HepG2 (cell line): Measurements from ENCODE around the gene TSEN34. TPM values are rescaled to one million over a fixed set of nuclear protein-coding genes. Genes with fewer than 3 reads are reported as not detected.
A peak's percentile ranks its signal among the peaks of the same experiment; 100 is the strongest.

Experiments
- ATAC-seq: fragments of 200-7000 bp; cut with Tn5 transposase; 3 replicates; pipeline ENCODE4 v1.9.1; 2020; ENCODE audit warnings: mild to moderate bottlenecking, moderate library complexity
- BruUV-seq: library from RNA; stranded (reverse); fragments of 400-500 nt; replicated peaks from 2 replicates; lab custom pipeline; 2021; lab: Mats Ljungman, UMichigan
- CTCF ChIA-PET: fragments of 300-600 bp; formaldehyde crosslinking; extraction: SDS; loops from one replicate; lab custom pipeline; 2021; ENCODE audit warnings: low total read pairs, inconsistent platforms, low intra/inter-chr PET ratio; lab: Yijun Ruan, JAX
- POLR2A ChIA-PET: fragments of 350-600 bp; sonication (Branson Sonifier 250); formaldehyde crosslinking; loops from one replicate; lab custom pipeline; 2020; ENCODE audit warnings: antibody characterized with exemption, inconsistent platforms; lab: Yijun Ruan, JAX
- DNase-seq: peaks from one replicate; pipeline ENCODE4 v3.0.0-alpha.2; 2015; ENCODE audit warnings: low spot score
- FAIRE-seq: peaks from 3 replicates; lab custom pipeline; 2011; peaks lifted over from hg19 to GRCh38; lab: Jason Lieb, UNC
- H2AFZ ChIP-seq: one replicate; pipeline ENCODE4 v1.6.1; 2011; ENCODE audit warnings: low read length, inconsistent platforms
- H3K27ac ChIP-seq: fragments of 300-600 bp; 3 replicates; pipeline ENCODE4 v1.8.0; 2011; ENCODE audit warnings: mixed run types, mild to moderate bottlenecking, mixed read lengths, low read length, inconsistent platforms; ENCODE audit not compliant: insufficient read depth; ENCODE audit errors: extremely low read length
- H3K27me3 ChIP-seq, 2 experiments: fragments of 200-600 bp in 1 of 2; 2 replicates in 1 of 2; 3 replicates in 1 of 2; pipeline versions ENCODE4 v1.6.0 to v1.8.0; 2011; ENCODE audit warnings: low read length in 2 of 2, mild to moderate bottlenecking in 2 of 2, moderate library complexity in 2 of 2, inconsistent platforms in 1 of 2; ENCODE audit not compliant: insufficient read depth in 2 of 2, control insufficient read depth in 1 of 2
- H3K36me3 ChIP-seq, 2 experiments: fragments of 200-600 bp in 1 of 2; replicated peaks in 1 of 2; 2 replicates in 1 of 2; 3 replicates in 1 of 2; pipeline versions ENCODE4 v1.5.1 to v1.8.0; 2011; ENCODE audit warnings: low read length in 2 of 2, inconsistent platforms in 1 of 2; ENCODE audit not compliant: insufficient read depth in 2 of 2, control insufficient read depth in 1 of 2
- H3K4me1 ChIP-seq: 2 replicates; pipeline ENCODE4 v1.5.1; 2012; ENCODE audit warnings: low read length, inconsistent platforms; ENCODE audit not compliant: insufficient read depth
- H3K4me2 ChIP-seq: 2 replicates; pipeline ENCODE4 v1.6.0; 2011; ENCODE audit warnings: low read depth, low read length, inconsistent platforms
- H3K4me3 ChIP-seq, 3 experiments: fragments of 200-600 bp in 1 of 3; sonication (generic), shearing (Covaris generic) in 1 of 3; replicated peaks in 1 of 3; 2 replicates each; pipeline ENCODE4 v1.5.1; 2011 to 2016; ENCODE audit warnings: low read length in 3 of 3, inconsistent platforms in 2 of 3, low read depth in 2 of 3, mild to moderate bottlenecking in 2 of 3, control low read depth in 1 of 3, mixed read lengths in 1 of 3; ENCODE audit not compliant: insufficient read depth in 1 of 3
- H3K79me2 ChIP-seq: one replicate; pipeline ENCODE4 v1.6.1; 2011; ENCODE audit warnings: low read length, inconsistent platforms; ENCODE audit not compliant: insufficient read depth
- H3K9ac ChIP-seq: 2 replicates; pipeline ENCODE4 v1.6.0; 2011; ENCODE audit warnings: mild to moderate bottlenecking, low read depth, low read length, inconsistent platforms; ENCODE audit not compliant: insufficient read depth
- H3K9me3 ChIP-seq: 2 replicates; pipeline ENCODE4 v1.5.1; 2012; ENCODE audit warnings: mild to moderate bottlenecking, low read length
- H4K20me1 ChIP-seq: 2 replicates; pipeline ENCODE4 v1.6.0; 2011; ENCODE audit warnings: inconsistent platforms, mild to moderate bottlenecking, low read length, moderate library complexity; ENCODE audit not compliant: insufficient read depth
- EP300 ChIP-seq, 3 experiments: sonication (generic) in 1 of 3; formaldehyde crosslinking in 1 of 3; IDR thresholded peaks; 2 replicates each; pipeline versions ENCODE4 v1.5.1 to v1.6.1; 2011 to 2020; ENCODE audit warnings: low read depth in 2 of 3, low read length in 2 of 3, borderline replicate concordance in 1 of 3, improper control_type of control experiment in 1 of 3, mild to moderate bottlenecking in 1 of 3, missing genetic modification reagents in 1 of 3, moderate library complexity in 1 of 3
- MBNL3 ChIP-seq: fragments of 250-450 bp; sonication (Bioruptor Pico); conservative IDR thresholded peaks from 2 replicates; pipeline ENCODE4 v1.8.0; 2022; ENCODE audit warnings: mild to moderate bottlenecking, inconsistent platforms
- NFIB ChIP-seq: sonication (generic); formaldehyde crosslinking; IDR thresholded peaks from 2 replicates; pipeline ENCODE4 v1.9.0; 2021; ENCODE audit warnings: missing genetic modification reagents, mild to moderate bottlenecking, borderline replicate concordance
- SNAPC5 ChIP-seq: sonication (generic); formaldehyde crosslinking; IDR thresholded peaks from 2 replicates; pipeline ENCODE4 v1.8.1; 2023; ENCODE audit warnings: mild to moderate bottlenecking, missing genetic modification reagents, borderline replicate concordance
- SRY ChIP-seq: sonication (generic); formaldehyde crosslinking; IDR thresholded peaks from 2 replicates; pipeline ENCODE4 v1.8.0; 2022; ENCODE audit warnings: mild to moderate bottlenecking, missing genetic modification reagents
- ZFP41 ChIP-seq: sonication (generic); formaldehyde crosslinking; IDR thresholded peaks from 2 replicates; pipeline ENCODE4 v1.4.0; 2020; ENCODE audit warnings: mild to moderate bottlenecking, missing genetic modification reagents, borderline replicate concordance
- ZNF354B ChIP-seq: sonication (generic); formaldehyde crosslinking; IDR thresholded peaks from 2 replicates; pipeline ENCODE4 v1.8.0; 2022; ENCODE audit warnings: mild to moderate bottlenecking, missing genetic modification reagents
- ZNF441 ChIP-seq: sonication (generic); formaldehyde crosslinking; IDR thresholded peaks from 2 replicates; pipeline ENCODE4 v1.7.0; 2021; ENCODE audit warnings: missing genetic modification reagents, borderline replicate concordance
- ZNF503 ChIP-seq: sonication (generic); formaldehyde crosslinking; IDR thresholded peaks from 2 replicates; pipeline ENCODE4 v1.4.0; 2020; ENCODE audit warnings: missing genetic modification reagents
- WGBS: methylation state at CpG from one replicate; pipeline ENCODE4 v1.1.6; 2017; ENCODE audit warnings: low lambda C conversion rate; 5-methylcytosine and 5-hydroxymethylcytosine counted together
- in situ Hi-C: cut with HindIII; loops from 2 replicates; pipeline ENCODE4 v1.10.0; 2017; ENCODE audit warnings: low pct_unique_long_range_greater_than_20kb; ENCODE audit not compliant: extremely low pct_ligation_motif_present
- intact Hi-C: fragments of 100-400 bp; cut with micrococcal nuclease; formaldehyde crosslinking; loops from one replicate; pipeline ENCODE4 v1.10.0; 2022; ENCODE audit not compliant: unreplicated experiment
- polyA plus RNA-seq, 8 experiments: library from polyadenylated mRNA; depleted of rRNA in 3 of 8; stranded (reverse) in 7 of 8; unstranded in 1 of 8; fragments of >200 nt; fragmentation: Illumina TruSeq in 4 of 8; extraction: Trizol in 4 of 8; gene quantifications; 2 replicates each; pipeline versions ENCODE4 v1.2.1 to v1.2.3, GENCODE V29; 2011 to 2016; ENCODE audit warnings: low read depth in 4 of 8, missing spikeins in 1 of 8, mixed read lengths in 1 of 8; ENCODE audit not compliant: insufficient read depth in 1 of 8
- total RNA-seq, 5 experiments: library from RNA; depleted of rRNA; stranded (reverse); fragments of >200 nt; fragmentation: Illumina TruSeq; extraction: Trizol; gene quantifications; 2 replicates each; pipeline ENCODE4 v1.2.3, GENCODE V29; 2016; ENCODE audit warnings: low read depth in 1 of 5
- TF ChIP-seq, protein P1 (sequence below): sonication (generic); formaldehyde crosslinking; IDR thresholded peaks from 2 replicates; pipeline ENCODE4 v1.5.1; 2020; ENCODE audit warnings: mild to moderate bottlenecking, moderate library complexity, missing genetic modification reagents
- TF ChIP-seq, protein P2 (sequence below): fragments of 450-650 bp; IDR thresholded peaks from 2 replicates; pipeline ENCODE4 v1.6.1; 2016

TSEN34 gene
- total and polyA plus RNA-seq, 2 of the 13 experiments (the other 11 are each of a cell fraction or from before 2014, with no cell fraction given) = 55.1 to 65.4 TPM

DNA sequence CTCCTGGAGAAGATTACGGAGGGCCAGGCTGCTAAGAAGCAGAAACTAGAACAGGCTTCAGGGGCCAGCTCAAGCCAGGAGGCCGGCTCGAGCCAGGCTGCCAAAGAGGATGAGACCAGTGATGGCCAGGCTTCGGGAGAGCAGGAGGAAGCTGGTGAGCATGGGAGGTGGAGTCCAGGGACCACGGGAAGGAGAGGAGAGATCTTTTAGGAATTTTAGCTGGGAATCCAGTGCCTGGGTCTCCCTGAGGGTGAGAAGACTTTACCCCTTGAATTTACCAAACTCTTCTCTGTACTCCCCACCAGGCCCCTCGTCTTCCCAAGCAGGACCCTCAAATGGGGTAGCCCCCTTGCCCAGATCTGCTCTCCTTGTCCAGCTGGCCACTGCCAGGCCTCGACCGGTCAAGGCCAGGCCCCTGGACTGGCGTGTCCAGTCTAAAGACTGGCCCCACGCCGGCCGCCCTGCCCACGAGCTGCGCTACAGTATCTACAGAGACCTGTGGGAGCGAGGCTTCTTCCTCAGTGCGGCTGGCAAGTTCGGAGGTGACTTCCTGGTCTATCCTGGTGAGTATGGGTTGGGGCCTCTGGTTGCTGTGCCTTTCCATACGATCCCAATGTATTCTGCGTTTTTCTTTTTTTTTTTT is 824 bp downstream of the TSEN34 start:
- H3K9ac ChIP-seq = peak overlapping the region; percentile 92
- peaks cover 35% of the 10 kb centered on the region for H3K4me1 ChIP-seq
- 42% methylated on average over 14 of the region's 19 CpGs for WGBS
- H4K20me1 ChIP-seq = no peaks in the 10 kb centered on the region
- H3K79me2 ChIP-seq = peaks cover 28% of the 10 kb centered on the region
- H3K36me3 ChIP-seq = peaks cover 6 to 27% of the 10 kb centered on the region in 2 experiments; a peak in 4 of 5 replicates
- FAIRE-seq = no peak
- intact Hi-C loops (loop anchor here (2.0 to 5.0 kb wide), 2 partner anchors 19 to 40 kb away; no protein-coding TSS in a partner anchor), in situ Hi-C loops (no loop called here)
- H3K4me3 ChIP-seq = peak overlapping the region; percentile 82 to 91 (median 88)
- no TSS peak for BruUV-seq
- H3K9me3 ChIP-seq = no peaks in the 10 kb centered on the region
- peak overlapping the region; percentile 96 for H3K27ac ChIP-seq
- DNase-seq = no peak
- TF ChIP-seq ZNF354B = no peak
- TF ChIP-seq, protein P1, sequence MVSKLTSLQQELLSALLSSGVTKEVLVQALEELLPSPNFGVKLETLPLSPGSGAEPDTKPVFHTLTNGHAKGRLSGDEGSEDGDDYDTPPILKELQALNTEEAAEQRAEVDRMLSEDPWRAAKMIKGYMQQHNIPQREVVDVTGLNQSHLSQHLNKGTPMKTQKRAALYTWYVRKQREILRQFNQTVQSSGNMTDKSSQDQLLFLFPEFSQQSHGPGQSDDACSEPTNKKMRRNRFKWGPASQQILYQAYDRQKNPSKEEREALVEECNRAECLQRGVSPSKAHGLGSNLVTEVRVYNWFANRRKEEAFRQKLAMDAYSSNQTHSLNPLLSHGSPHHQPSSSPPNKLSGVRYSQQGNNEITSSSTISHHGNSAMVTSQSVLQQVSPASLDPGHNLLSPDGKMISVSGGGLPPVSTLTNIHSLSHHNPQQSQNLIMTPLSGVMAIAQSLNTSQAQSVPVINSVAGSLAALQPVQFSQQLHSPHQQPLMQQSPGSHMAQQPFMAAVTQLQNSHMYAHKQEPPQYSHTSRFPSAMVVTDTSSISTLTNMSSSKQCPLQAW = peak; percentile 57; the same call in 1 of the 2 replicates
- H3K4me2 ChIP-seq = peak overlapping the region; percentile 93
- CTCF ChIA-PET = no interaction called here
- H3K27me3 ChIP-seq = no peaks in the 10 kb centered on the region
- POLR2A ChIA-PET = interaction anchor here (1.3 to 4.9 kb wide), 5 partner anchors 11 to 55 kb away, joined by 3 to 306 read pairs (median 73); partner anchors contain the start of genes CNOT3, LENG1 and RPS9
- no peak for ATAC-seq
- H2AFZ ChIP-seq = no peak overlapping the region

- no peak overlapping the region for H3K27ac ChIP-seq
- no peak for FAIRE-seq
- no peaks in the 10 kb centered on the region for H4K20me1 ChIP-seq
- no peaks in the 10 kb centered on the region for H3K9me3 ChIP-seq
- H3K4me2 ChIP-seq = no peak overlapping the region
- in situ Hi-C loops (no loop called here), intact Hi-C loops (loop anchor here (5.0 kb wide), 1 partner anchor 39 kb away; no protein-coding TSS in a partner anchor)
- H3K4me1 ChIP-seq = peaks cover 24% of the 10 kb centered on the region
- H3K36me3 ChIP-seq = peaks cover 6 to 23% of the 10 kb centered on the region in 2 experiments; a peak in 4 of 5 replicates
- BruUV-seq = no TSS peak
- no peak overlapping the region for H3K4me3 ChIP-seq
- peaks cover 27% of the 10 kb centered on the region for H3K79me2 ChIP-seq
- no peak for ATAC-seq
- H3K27me3 ChIP-seq = no peaks in the 10 kb centered on the region
- no peak overlapping the region for H3K9ac ChIP-seq
- no peak overlapping the region for H2AFZ ChIP-seq
- WGBS = 98% methylated on average over 11 of the region's 11 CpGs
- DNase-seq = no peak
- POLR2A ChIA-PET = interaction anchor here (4.9 kb wide), 1 partner anchor 10 kb away, joined by 306 read pairs; the partner anchor contains the start of gene RPS9
- CTCF ChIA-PET = no interaction called here
- TF ChIP-seq, protein P2, sequence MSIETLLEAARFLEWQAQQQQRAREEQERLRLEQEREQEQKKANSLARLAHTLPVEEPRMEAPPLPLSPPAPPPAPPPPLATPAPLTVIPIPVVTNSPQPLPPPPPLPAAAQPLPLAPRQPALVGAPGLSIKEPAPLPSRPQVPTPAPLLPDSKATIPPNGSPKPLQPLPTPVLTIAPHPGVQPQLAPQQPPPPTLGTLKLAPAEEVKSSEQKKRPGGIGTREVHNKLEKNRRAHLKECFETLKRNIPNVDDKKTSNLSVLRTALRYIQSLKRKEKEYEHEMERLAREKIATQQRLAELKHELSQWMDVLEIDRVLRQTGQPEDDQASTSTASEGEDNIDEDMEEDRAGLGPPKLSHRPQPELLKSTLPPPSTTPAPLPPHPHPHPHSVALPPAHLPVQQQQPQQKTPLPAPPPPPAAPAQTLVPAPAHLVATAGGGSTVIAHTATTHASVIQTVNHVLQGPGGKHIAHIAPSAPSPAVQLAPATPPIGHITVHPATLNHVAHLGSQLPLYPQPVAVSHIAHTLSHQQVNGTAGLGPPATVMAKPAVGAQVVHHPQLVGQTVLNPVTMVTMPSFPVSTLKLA = no peak
- TF ChIP-seq EP300 (IDR thresholded peaks at IDR 0.05; ENCODE audit: low read depth in 2 of 2, low read length in 2 of 2) = no peak
- no peak for TF ChIP-seq EP300 (CRISPR knock-in tag; IDR thresholded peaks at IDR 0.05; ENCODE audit: borderline replicate concordance)
- no peak for TF ChIP-seq ZNF503 (CRISPR knock-in tag)
- no peak for TF ChIP-seq ZNF441
- no peak for TF ChIP-seq ZFP41 (CRISPR knock-in tag)
- no peak for TF ChIP-seq SNAPC5 (CRISPR knock-in tag)
- TF ChIP-seq NFIB (CRISPR knock-in tag) = no peak
- no peak for TF ChIP-seq MBNL3 (CRISPR knock-in tag)
- no peak for TF ChIP-seq SRY (CRISPR knock-in tag)
Measured at GRCh38 chr19:54193011-54193410, 1.9 kb downstream of the TSEN34 start.
